Neural cell (in vitro differentiated cells): ENCODE data around the gene SCTR. TPM values are rescaled to one million over a fixed set of nuclear protein-coding genes. Genes with fewer than 3 reads are reported as not detected.

ENCODE experiments used
- H2AFZ ChIP-seq: fragments of 200-600, 300-800 bp; sonication (generic), shearing (Covaris generic); 2 replicates; pipeline ENCODE4 v1.6.0; 2014; ENCODE audit warnings: low read depth, mild to moderate bottlenecking, antibody characterized with exemption, low read length, moderate library complexity
- H3F3A ChIP-seq: fragments of 200-600 bp; shearing (Covaris generic); 2 replicates; pipeline ENCODE4 v1.6.1; 2016; ENCODE audit warnings: mild to moderate bottlenecking, moderate library complexity, mixed read lengths, antibody characterized with exemption, low read length; ENCODE audit not compliant: insufficient read depth, poor library complexity, severe bottlenecking
- H3K27ac ChIP-seq: fragments of 200-600, 300-800 bp; sonication (generic), shearing (Covaris generic); 2 replicates; pipeline ENCODE4 v1.5.1; 2014; ENCODE audit warnings: mild to moderate bottlenecking, low read length, moderate library complexity
- H3K27me3 ChIP-seq: fragments of 300-800, 200-600 bp; sonication (generic), shearing (Covaris generic); 2 replicates; pipeline ENCODE4 v1.6.0; 2014; ENCODE audit warnings: mild to moderate bottlenecking, low read depth, low read length, moderate library complexity; ENCODE audit not compliant: insufficient read depth
- H3K36me3 ChIP-seq: fragments of 300-800, 200-600 bp; sonication (generic), shearing (Covaris generic); 2 replicates; pipeline ENCODE4 v1.5.1; 2014; ENCODE audit warnings: mild to moderate bottlenecking, antibody characterized with exemption, low read length, moderate library complexity; ENCODE audit not compliant: insufficient read depth
- H3K4me2 ChIP-seq: fragments of 300-800, 200-600 bp; sonication (generic), shearing (Covaris generic); 2 replicates; pipeline ENCODE4 v1.6.0; 2014; ENCODE audit warnings: mild to moderate bottlenecking, low read length
- H3K4me3 ChIP-seq: fragments of 300-800, 200-600 bp; sonication (generic), shearing (Covaris generic); 2 replicates; pipeline ENCODE4 v1.5.1; 2014; ENCODE audit warnings: mild to moderate bottlenecking, low read length, moderate library complexity
- H3K79me2 ChIP-seq: fragments of 200-600 bp; shearing (Covaris generic); replicated peaks from 2 replicates; pipeline ENCODE4 v1.6.0; 2014; ENCODE audit warnings: mild to moderate bottlenecking, low read length, moderate library complexity; ENCODE audit not compliant: insufficient read depth
- H3K9ac ChIP-seq: fragments of 300-800, 200-600 bp; sonication (generic), shearing (Covaris generic); 2 replicates; pipeline ENCODE4 v1.6.1; 2016; ENCODE audit warnings: mild to moderate bottlenecking, low read length, mixed read lengths
- H3K9me2 ChIP-seq: fragments of 200-600 bp; shearing (Covaris generic); 2 replicates; pipeline ENCODE4 v1.6.1; 2016; ENCODE audit warnings: mild to moderate bottlenecking, low read length, mixed read lengths; ENCODE audit not compliant: insufficient read depth
- H3K9me3 ChIP-seq: fragments of 200-600, 300-800 bp; sonication (generic), shearing (Covaris generic); 2 replicates; pipeline ENCODE4 v1.6.1; 2016; ENCODE audit warnings: mild to moderate bottlenecking, mixed run types, low read length, moderate library complexity, mixed read lengths
- H4K20me1 ChIP-seq: fragments of 200-600 bp; shearing (Covaris generic); 2 replicates; pipeline ENCODE4 v1.6.1; 2016; ENCODE audit warnings: mild to moderate bottlenecking, mixed run types; ENCODE audit not compliant: insufficient read depth
- CTCF ChIP-seq: fragments of 450-650 bp; IDR thresholded peaks from 2 replicates; pipeline ENCODE4 v1.5.1; 2014; ENCODE audit warnings: antibody characterized with exemption, mild to moderate bottlenecking, moderate library complexity; ENCODE audit not compliant: poor library complexity, severe bottlenecking
- EP300 ChIP-seq: fragments of 450-650 bp; conservative IDR thresholded peaks from 2 replicates; pipeline ENCODE4 v1.6.1; 2014; ENCODE audit warnings: antibody characterized with exemption, mild to moderate bottlenecking, moderate library complexity; ENCODE audit not compliant: poor library complexity, severe bottlenecking
- EZH2 ChIP-seq: fragments of 200-600, 300-800 bp; shearing (Covaris generic), sonication (generic); IDR thresholded peaks from 2 replicates; pipeline ENCODE4 v1.6.1; 2014; ENCODE audit warnings: antibody characterized with exemption, low read length, borderline replicate concordance, mild to moderate bottlenecking; ENCODE audit not compliant: insufficient read depth, poor library complexity, severe bottlenecking
- MXI1 ChIP-seq: fragments of 450-650 bp; conservative IDR thresholded peaks from 2 replicates; pipeline ENCODE4 v1.6.1; 2014; ENCODE audit warnings: antibody characterized with exemption, mild to moderate bottlenecking; ENCODE audit not compliant: poor library complexity, severe bottlenecking
- POLR2AphosphoS5 ChIP-seq: IDR thresholded peaks from 2 replicates; pipeline ENCODE4 v1.6.1; 2012
- RAD21 ChIP-seq: fragments of 450-650 bp; conservative IDR thresholded peaks from 2 replicates; pipeline ENCODE4 v1.6.1; 2014; ENCODE audit warnings: antibody characterized with exemption, mild to moderate bottlenecking, moderate library complexity
- REST ChIP-seq: IDR thresholded peaks from 2 replicates; pipeline ENCODE4 v1.6.1; 2012; ENCODE audit warnings: borderline replicate concordance
- SMC3 ChIP-seq: fragments of 450-650 bp; conservative IDR thresholded peaks from 2 replicates; pipeline ENCODE4 v1.6.1; 2014; ENCODE audit warnings: antibody characterized with exemption, mild to moderate bottlenecking, moderate library complexity; ENCODE audit not compliant: poor library complexity
- TAF1 ChIP-seq: IDR thresholded peaks from 2 replicates; pipeline ENCODE4 v1.6.1; 2012; ENCODE audit warnings: low read depth
- polyA plus RNA-seq: library from polyadenylated mRNA; depleted of rRNA; stranded (reverse); fragments of >200 nt; gene quantifications from 2 replicates; pipeline ENCODE4 v1.2.3, GENCODE V29; 2014

Gene SCTR
- polyA plus RNA-seq, 1 donor from 2014 or later: 0.12 TPM

- Histone ChIP-seq H3K36me3 (no peaks in the 10 kb centered on the region), H3K27ac (no peak overlapping the region), H4K20me1 (no peaks in the 10 kb centered on the region), H3K4me2 (no peak overlapping the region), H3K9ac (no peak overlapping the region), H3K27me3 (no peaks in the 10 kb centered on the region), H3K9me2 (no peaks in the 10 kb centered on the region), H3K9me3 (no peaks in the 10 kb centered on the region), H3K4me3 (no peak overlapping the region), H2AFZ (no peak overlapping the region), H3K79me2 (no peaks in the 10 kb centered on the region), H3F3A (no peaks in the 10 kb centered on the region)
- no peak for TF ChIP-seq MXI1
- TF ChIP-seq RAD21: no peak
- TF ChIP-seq CTCF: no peak
- TF ChIP-seq EP300: no peak
- no peak for TF ChIP-seq SMC3
- TF ChIP-seq REST: no peak
- no peak for TF ChIP-seq TAF1
- no peak for TF ChIP-seq POLR2AphosphoS5
Measured at GRCh38 chr2:119491776-119492525, 32.3 kb downstream of the SCTR start.

DNA sequence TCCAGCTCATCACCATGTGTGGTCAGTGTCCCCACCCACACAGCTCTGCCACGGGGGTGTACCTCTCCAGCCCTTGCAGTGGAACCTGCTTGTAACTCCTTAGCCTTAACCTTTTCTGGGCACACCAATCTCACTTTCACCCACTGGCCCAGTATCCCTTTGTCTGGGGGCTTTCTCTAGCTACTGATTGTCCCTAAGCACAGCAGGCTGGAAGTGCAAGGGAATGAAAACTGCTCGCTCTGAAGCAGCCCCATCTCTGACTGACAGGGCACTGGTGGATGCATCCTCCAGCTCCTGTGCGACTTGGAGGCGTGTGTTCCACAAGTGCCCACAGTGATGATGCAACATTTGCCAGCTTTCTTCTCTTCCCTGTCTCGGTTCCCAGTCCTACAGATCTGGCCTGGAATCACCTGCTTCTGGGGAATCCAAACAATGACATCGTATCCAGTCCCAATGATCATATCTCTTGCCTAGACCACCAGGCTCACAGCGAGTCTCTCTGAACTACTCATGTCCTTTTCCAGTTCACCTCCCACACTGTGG, 33.6 kb downstream of the SCTR start:
- H3K9me3 ChIP-seq: no peaks in the 10 kb centered on the region
- no peak overlapping the region for H3K27ac ChIP-seq
- TF ChIP-seq EZH2 (no peak), TAF1 (no peak), SMC3 (no peak), EP300 (no peak), MXI1 (no peak), POLR2AphosphoS5 (no peak), REST (no peak), RAD21 (no peak), CTCF (no peak)
- no peaks in the 10 kb centered on the region for H3K36me3 ChIP-seq
- no peaks in the 10 kb centered on the region for H3F3A ChIP-seq
- no peaks in the 10 kb centered on the region for H3K9me2 ChIP-seq
- H2AFZ ChIP-seq: no peak overlapping the region
- no peak overlapping the region for H3K9ac ChIP-seq
- no peaks in the 10 kb centered on the region for H4K20me1 ChIP-seq
- no peaks in the 10 kb centered on the region for H3K27me3 ChIP-seq
- H3K4me3 ChIP-seq: no peak overlapping the region
- no peaks in the 10 kb centered on the region for H3K79me2 ChIP-seq
- H3K4me2 ChIP-seq: no peak overlapping the region
